IMR-90 (cell line): ENCODE data around the gene AFTPH. TPM values are rescaled to one million over a fixed set of nuclear protein-coding genes. Genes with fewer than 3 reads are reported as not detected.

Experiments
- ATAC-seq: fragments of 200-7000 bp; cut with Tn5 transposase; 2 replicates; pipeline ENCODE4 v1.9.1; 2020; ENCODE audit warnings: low read depth, mild to moderate bottlenecking, moderate library complexity
- BruUV-seq: library from RNA; stranded (reverse); fragments of 400-500 nt; replicated peaks from 2 replicates; lab custom pipeline; 2021; lab: Mats Ljungman, UMichigan
- CTCF ChIA-PET: fragments of 300-600 bp; formaldehyde crosslinking; extraction: SDS; loops from one replicate; lab custom pipeline; 2021; ENCODE audit warnings: antibody characterized with exemption; lab: Yijun Ruan, JAX
- POLR2A ChIA-PET: fragments of 300-600 bp; sonication (Branson Sonifier 250); formaldehyde crosslinking; loops from one replicate; lab custom pipeline; 2022; ENCODE audit warnings: antibody characterized with exemption; ENCODE audit not compliant: unreplicated experiment; lab: Charles Lee
- DNase-seq: peaks from one replicate; pipeline ENCODE4 v3.0.0; 2013
- H2AFZ ChIP-seq: replicated peaks from 2 replicates; pipeline ENCODE3; 2013; ENCODE audit warnings: low read length, mild to moderate bottlenecking; ENCODE audit not compliant: poor library complexity
- H2AK5ac ChIP-seq: 2 replicates; pipeline ENCODE4 v1.6.1; 2013; ENCODE audit warnings: low read depth, low read length, inconsistent platforms
- H2AK9ac ChIP-seq: replicated peaks from 2 replicates; pipeline ENCODE3; 2013; ENCODE audit warnings: mild to moderate bottlenecking, low read depth, low read length, moderate library complexity; ENCODE audit not compliant: poor library complexity
- H2BK120ac ChIP-seq: 2 replicates; pipeline ENCODE4 v1.6.1; 2013; ENCODE audit warnings: low read depth, low read length, inconsistent platforms
- H2BK15ac ChIP-seq: 3 replicates; pipeline ENCODE4 v1.6.1; 2013; ENCODE audit warnings: low read depth, low read length, inconsistent platforms
- H2BK20ac ChIP-seq: 2 replicates; pipeline ENCODE4 v1.6.1; 2013; ENCODE audit warnings: low read depth, mild to moderate bottlenecking, inconsistent platforms, low read length, moderate library complexity
- H2BK5ac ChIP-seq: 2 replicates; pipeline ENCODE4 v1.6.1; 2013; ENCODE audit warnings: mild to moderate bottlenecking, low read depth, low read length, inconsistent platforms; ENCODE audit not compliant: poor library complexity, severe bottlenecking
- H3K14ac ChIP-seq: replicated peaks from 2 replicates; pipeline ENCODE4 v1.6.1; 2013; ENCODE audit warnings: low read depth, low read length, inconsistent platforms
- H3K18ac ChIP-seq: 2 replicates; pipeline ENCODE4 v1.6.1; 2013; ENCODE audit warnings: low read depth, low read length, control low read depth
- H3K23ac ChIP-seq: 2 replicates; pipeline ENCODE4 v1.6.1; 2013; ENCODE audit warnings: low read depth, low read length, inconsistent platforms
- H3K27ac ChIP-seq: 2 replicates; pipeline ENCODE4 v1.5.1; 2013; ENCODE audit warnings: mild to moderate bottlenecking, control low read depth, low read length; ENCODE audit not compliant: insufficient read depth
- H3K27me3 ChIP-seq: 2 replicates; pipeline ENCODE4 v1.6.1; 2013; ENCODE audit warnings: low read length; ENCODE audit not compliant: control insufficient read depth, insufficient read depth
- H3K36me3 ChIP-seq: 2 replicates; pipeline ENCODE4 v1.6.1; 2013; ENCODE audit warnings: low read length, mixed read lengths; ENCODE audit not compliant: control insufficient read depth, insufficient read depth
- H3K4ac ChIP-seq: 2 replicates; pipeline ENCODE4 v1.6.1; 2013; ENCODE audit warnings: low read depth, low read length, inconsistent platforms
- H3K4me1 ChIP-seq: 2 replicates; pipeline ENCODE4 v1.6.1; 2013; ENCODE audit warnings: low read length, mixed read lengths; ENCODE audit not compliant: control insufficient read depth, insufficient read depth
- H3K4me2 ChIP-seq: 2 replicates; pipeline ENCODE4 v1.6.1; 2013; ENCODE audit warnings: low read depth, mild to moderate bottlenecking, control low read depth, low read length, moderate library complexity
- H3K4me3 ChIP-seq: 2 replicates; pipeline ENCODE4 v1.5.1; 2013; ENCODE audit warnings: low read depth, mild to moderate bottlenecking, control low read depth, low read length, moderate library complexity; ENCODE audit not compliant: insufficient read depth
- H3K56ac ChIP-seq: 2 replicates; pipeline ENCODE4 v1.6.1; 2013; ENCODE audit warnings: low read length, inconsistent platforms; ENCODE audit not compliant: insufficient read depth; ENCODE audit errors: extremely low read depth
- H3K79me1 ChIP-seq, 2 experiments: 2 replicates each; pipeline ENCODE4 v1.6.1; 2013; ENCODE audit warnings: low read length in 2 of 2, inconsistent platforms in 1 of 2, low read depth in 1 of 2
- H3K9ac ChIP-seq: 2 replicates; pipeline ENCODE4 v1.6.1; 2013; ENCODE audit warnings: low read depth, low read length, control low read depth
- H3K9me1 ChIP-seq: 2 replicates; pipeline ENCODE4 v1.6.1; 2013; ENCODE audit warnings: low read length, inconsistent platforms; ENCODE audit not compliant: insufficient read depth
- H3K9me3 ChIP-seq: 2 replicates; pipeline ENCODE4 v1.6.1; 2013; ENCODE audit warnings: low read length; ENCODE audit not compliant: control insufficient read depth, insufficient read depth
- H4K20me1 ChIP-seq: 2 replicates; pipeline ENCODE4 v1.6.1; 2013; ENCODE audit warnings: low read length, inconsistent platforms; ENCODE audit not compliant: insufficient read depth
- H4K5ac ChIP-seq: 2 replicates; pipeline ENCODE4 v1.6.1; 2013; ENCODE audit warnings: mild to moderate bottlenecking, low read depth, low read length, control low read depth
- H4K8ac ChIP-seq, 2 experiments: 2 replicates each; pipeline ENCODE4 v1.6.1; 2013; ENCODE audit warnings: low read depth in 2 of 2, low read length in 2 of 2, control low read depth in 1 of 2, inconsistent platforms in 1 of 2
- H4K91ac ChIP-seq: 2 replicates; pipeline ENCODE4 v1.6.1; 2013; ENCODE audit warnings: low read depth, low read length, inconsistent platforms; ENCODE audit not compliant: insufficient read depth
- MAFK ChIP-seq: IDR thresholded peaks from 2 replicates; pipeline ENCODE4 v1.6.1; 2012; ENCODE audit warnings: low read depth, low read length, improper control_type of control experiment
- WGBS, 2 experiments: methylation state at CpG; one replicate each; pipeline versions ENCODE4 v1.1.5 to v1.1.7; 2013; ENCODE audit warnings: missing lambda C conversion rate in 2 of 2; ENCODE audit not compliant: insufficient read length in 1 of 2; ENCODE audit errors: extremely low coverage in 2 of 2; 5-methylcytosine and 5-hydroxymethylcytosine counted together
- dilution Hi-C: fragments of 300-500 bp; cut with HindIII; formaldehyde crosslinking; loops from one replicate; pipeline ENCODE4 v1.14.3; 2018; ENCODE audit warnings: low sequenced_read_pairs; ENCODE audit not compliant: unreplicated experiment
- in situ Hi-C: fragments of 300-500 bp; cut with MboI; formaldehyde crosslinking; loops from 3 replicates; pipeline ENCODE4 v1.14.3; 2019; ENCODE audit warnings: low sequenced_read_pairs, inconsistent platforms, mixed read lengths
- intact Hi-C: fragments of 100-400 bp; cut with micrococcal nuclease; formaldehyde crosslinking; loops from 2 replicates; pipeline ENCODE4 v1.10.0; 2022
- polyA plus RNA-seq, 3 experiments: library from polyadenylated mRNA; depleted of rRNA; stranded (reverse); fragments of >200 nt; gene quantifications; 2 replicates each; pipeline ENCODE4 v1.2.3, GENCODE V29; 2012; ENCODE audit warnings: low replicate concordance in 1 of 3
- total RNA-seq: library from RNA; depleted of rRNA; stranded (reverse); fragments of >200 nt; gene quantifications from 2 replicates; pipeline ENCODE4 v1.2.3, GENCODE V29; 2012
- TF ChIP-seq, protein P1 (sequence below): fragments of 150-350 bp; IDR thresholded peaks from 2 replicates; pipeline ENCODE4 v1.6.1; 2016; ENCODE audit warnings: low read depth, mild to moderate bottlenecking, low read length, moderate library complexity, borderline replicate concordance

Gene AFTPH
- total and polyA plus RNA-seq, 2 of the 4 experiments (the other 2 are of a cell fraction), result 9.4 to 19.9 TPM

DNA sequence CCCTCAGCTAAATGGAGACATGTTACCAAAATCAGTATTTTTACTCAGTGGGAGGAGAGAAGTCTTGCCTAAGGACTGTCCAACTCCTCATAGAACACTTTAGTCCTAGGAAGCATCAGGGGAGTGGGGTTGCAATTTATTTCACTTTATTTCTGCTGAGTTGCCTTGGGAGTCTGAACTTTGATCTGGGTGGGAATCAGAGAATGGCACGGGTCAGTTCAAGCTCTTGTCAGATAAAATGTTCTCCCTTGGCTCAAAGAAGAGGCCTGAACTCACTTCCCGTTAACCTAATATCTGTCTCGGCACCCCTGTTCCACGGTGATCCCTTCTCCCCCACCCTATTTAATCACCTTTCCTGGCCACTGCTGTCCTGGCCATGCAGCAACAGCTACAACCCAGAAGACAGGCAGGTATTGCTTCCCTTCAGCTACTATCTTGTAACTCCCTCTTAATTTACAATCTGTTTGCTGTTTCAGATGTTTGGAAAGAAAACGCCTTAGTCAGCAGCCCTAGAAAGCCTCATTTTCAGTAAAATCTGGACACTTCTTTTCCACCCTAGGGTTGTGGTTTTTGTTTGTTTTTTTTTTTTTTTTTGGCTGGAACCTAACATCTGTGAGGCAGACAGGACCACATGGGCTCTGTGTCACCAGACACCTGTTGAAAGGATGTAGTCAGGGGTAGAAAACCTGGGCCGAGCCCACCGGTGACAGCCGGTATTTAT lies 77.1 kb downstream of the AFTPH start:
- no peaks in the 10 kb centered on the region for H4K20me1 ChIP-seq
- H3K4ac ChIP-seq, result no peak overlapping the region
- no peak overlapping the region for H2AK5ac ChIP-seq
- H2BK120ac ChIP-seq, result no peak overlapping the region
- TF ChIP-seq, protein P1, sequence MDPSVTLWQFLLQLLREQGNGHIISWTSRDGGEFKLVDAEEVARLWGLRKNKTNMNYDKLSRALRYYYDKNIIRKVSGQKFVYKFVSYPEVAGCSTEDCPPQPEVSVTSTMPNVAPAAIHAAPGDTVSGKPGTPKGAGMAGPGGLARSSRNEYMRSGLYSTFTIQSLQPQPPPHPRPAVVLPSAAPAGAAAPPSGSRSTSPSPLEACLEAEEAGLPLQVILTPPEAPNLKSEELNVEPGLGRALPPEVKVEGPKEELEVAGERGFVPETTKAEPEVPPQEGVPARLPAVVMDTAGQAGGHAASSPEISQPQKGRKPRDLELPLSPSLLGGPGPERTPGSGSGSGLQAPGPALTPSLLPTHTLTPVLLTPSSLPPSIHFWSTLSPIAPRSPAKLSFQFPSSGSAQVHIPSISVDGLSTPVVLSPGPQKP, result no peak
- peak; percentile 63; the same call in 1 of the 2 replicates for TF ChIP-seq MAFK
- H2BK15ac ChIP-seq, result no peak overlapping the region
- no peak overlapping the region for H2AK9ac ChIP-seq
- no peaks in the 10 kb centered on the region for H3K4me1 ChIP-seq
- in situ Hi-C loops (no loop called here), dilution Hi-C loops (no loop called here), intact Hi-C loops (no loop called here)
- ChIA-PET POLR2A (no interaction called here), CTCF (no interaction called here)
- no peak overlapping the region for H3K4me3 ChIP-seq
- H4K5ac ChIP-seq, result no peak overlapping the region
- H4K8ac ChIP-seq, result no peak overlapping the region
- no peak overlapping the region for H2AFZ ChIP-seq
- no TSS peak for BruUV-seq
- no peak overlapping the region for H3K18ac ChIP-seq
- 68% methylated on average over 3 of the region's 8 CpGs; no CpG with 5 or more reads in 1 of the 2 experiments for WGBS, 2 experiments
- H3K9ac ChIP-seq, result no peak overlapping the region
- peaks cover 3% of the 10 kb centered on the region for H3K9me1 ChIP-seq
- H3K14ac ChIP-seq, result no peak overlapping the region
- no peak overlapping the region for H3K27ac ChIP-seq
- H3K9me3 ChIP-seq, result peaks cover 4% of the 10 kb centered on the region
- no peak for DNase-seq
- H2BK20ac ChIP-seq, result no peak overlapping the region
- no peak overlapping the region for H3K23ac ChIP-seq
- H4K91ac ChIP-seq, result no peak overlapping the region
- H3K4me2 ChIP-seq, result no peak overlapping the region
- H2BK5ac ChIP-seq, result no peak overlapping the region
- H3K27me3 ChIP-seq, result peaks cover 71% of the 10 kb centered on the region
- ATAC-seq, result no peak
- H3K56ac ChIP-seq, result no peak overlapping the region
- H3K79me1 ChIP-seq, result no peaks in the 10 kb centered on the region
- H3K36me3 ChIP-seq, result no peaks in the 10 kb centered on the region
